RWPE2 (cell line): Measurements from ENCODE around the gene PCSK5.

Experiments used
- ATAC-seq: fragments of 200-7000 bp; cut with Tn5 transposase; 3 replicates; pipeline ENCODE4 v1.9.1; 2021; ENCODE audit warnings: low read depth
- DNase-seq: peaks from one replicate; pipeline ENCODE4 v3.0.0-alpha.2; 2020; ENCODE audit warnings: low spot score
- H3K27ac ChIP-seq: fragments of 450-650 bp; 2 replicates; pipeline ENCODE4 v1.5.1; 2017; ENCODE audit warnings: mild to moderate bottlenecking; ENCODE audit not compliant: poor library complexity, severe bottlenecking
- H3K27me3 ChIP-seq: fragments of 250-450 bp; sonication (Bioruptor Pico); 2 replicates; pipeline ENCODE4 v1.5.1; 2021; ENCODE audit warnings: mild to moderate bottlenecking, moderate library complexity; ENCODE audit not compliant: insufficient read depth, poor library complexity, severe bottlenecking
- H3K36me3 ChIP-seq: fragments of 250-450 bp; sonication (Bioruptor Pico); 2 replicates; pipeline ENCODE4 v1.5.1; 2020; ENCODE audit warnings: low read depth, mild to moderate bottlenecking, moderate library complexity
- H3K4me1 ChIP-seq: fragments of 250-450 bp; sonication (Bioruptor Pico); 2 replicates; pipeline ENCODE4 v1.5.1; 2021; ENCODE audit warnings: mild to moderate bottlenecking, moderate library complexity; ENCODE audit not compliant: insufficient read depth, poor library complexity, severe bottlenecking
- H3K4me3 ChIP-seq: fragments of 250-450 bp; sonication (Bioruptor Pico); 2 replicates; pipeline ENCODE4 v1.5.1; 2021; ENCODE audit warnings: mild to moderate bottlenecking, moderate library complexity; ENCODE audit not compliant: severe bottlenecking
- H3K9me3 ChIP-seq: fragments of 250-450 bp; sonication (Bioruptor Pico); 2 replicates; pipeline ENCODE4 v1.5.1; 2021; ENCODE audit warnings: mild to moderate bottlenecking, moderate library complexity; ENCODE audit not compliant: severe bottlenecking
- CTCF ChIP-seq: fragments of 450-650 bp; IDR thresholded peaks from one replicate; pipeline ENCODE4 v1.5.1; 2017; ENCODE audit warnings: mild to moderate bottlenecking, moderate library complexity; ENCODE audit not compliant: poor library complexity, severe bottlenecking

Gene PCSK5

GRCh38 chr9:76373173-76373783, 482.8 kb downstream of the PCSK5 start:
- H3K36me3 ChIP-seq, result no peaks in the 10 kb centered on the region
- ATAC-seq (peak; percentile 53; the same call in 2 of the 3 replicates), DNase-seq (no peak)
- no peaks in the 10 kb centered on the region for H3K9me3 ChIP-seq
- H3K27ac ChIP-seq, result peak overlapping the region; percentile 48
- H3K4me1 ChIP-seq, result peaks cover 45% of the 10 kb centered on the region
- H3K4me3 ChIP-seq, result no peak overlapping the region
- no peak for TF ChIP-seq CTCF
- H3K27me3 ChIP-seq, result no peaks in the 10 kb centered on the region

GRCh38 chr9:76373784-76374474, 483.5 kb downstream of the PCSK5 start:
- Histone ChIP-seq H3K27me3 (no peaks in the 10 kb centered on the region), H3K4me3 (no peak overlapping the region), H3K27ac (peak overlapping the region; percentile 48)

GRCh38 chr9:76374783-76375559, 484.5 kb downstream of the PCSK5 start:
- no peak overlapping the region for H3K27ac ChIP-seq

More at GRCh38 chr9:76373784-76374474, 483.5 kb downstream of the PCSK5 start:
- no peak for TF ChIP-seq CTCF
- no peak for ATAC-seq
- H3K4me1 ChIP-seq, result peaks cover 45% of the 10 kb centered on the region
- no peaks in the 10 kb centered on the region for H3K36me3 ChIP-seq
- H3K9me3 ChIP-seq, result no peaks in the 10 kb centered on the region
- DNase-seq, result no peak

GRCh38 chr9:76377791-76378190, 487.3 kb downstream of the PCSK5 start:
- Histone ChIP-seq H3K9me3 (no peaks in the 10 kb centered on the region), H3K27ac (peak overlapping the region; percentile 6), H3K36me3 (no peaks in the 10 kb centered on the region), H3K27me3 (no peaks in the 10 kb centered on the region), H3K4me3 (no peak overlapping the region), H3K4me1 (peaks cover 46% of the 10 kb centered on the region)
- TF ChIP-seq CTCF, result no peak
- DNase-seq, result no peak
- peak; percentile 26; the same call in 2 of the 3 replicates for ATAC-seq

More at GRCh38 chr9:76374783-76375559, 484.5 kb downstream of the PCSK5 start:
- DNase-seq, result peak; percentile 85
- Histone ChIP-seq H3K4me1 (peaks cover 53% of the 10 kb centered on the region), H3K9me3 (no peaks in the 10 kb centered on the region), H3K36me3 (no peaks in the 10 kb centered on the region), H3K4me3 (no peak overlapping the region), H3K27me3 (no peaks in the 10 kb centered on the region)
- TF ChIP-seq CTCF, result no peak
- peak; percentile 67 for ATAC-seq
